GM23248 (cell line): Measurements from ENCODE around the gene CFAP54. TPM values are rescaled to one million over a fixed set of nuclear protein-coding genes. Genes with fewer than 3 reads are reported as not detected.
"Not testable (repeated sequence)": the region's sequence is repeated elsewhere in the genome, so short reads cannot be mapped to it uniquely, and the experiment has no call there.

ENCODE experiments used
- DNase-seq: peaks from one replicate; pipeline ENCODE4 v3.0.0-alpha.2; 2015
- H2AFZ ChIP-seq: fragments of 200-600 bp; sonication (generic); 2 replicates; pipeline ENCODE4 v1.6.1; 2016; ENCODE audit warnings: antibody characterized with exemption
- H3F3A ChIP-seq: fragments of 200-600 bp; sonication (generic); 2 replicates; pipeline ENCODE4 v1.6.1; 2016; ENCODE audit warnings: mild to moderate bottlenecking, antibody characterized with exemption, mixed run types; ENCODE audit not compliant: insufficient read depth
- H3K27ac ChIP-seq: fragments of 200-600 bp; sonication (generic); 2 replicates; pipeline ENCODE4 v1.5.1; 2016; ENCODE audit warnings: mild to moderate bottlenecking
- H3K27me3 ChIP-seq: fragments of 200-600 bp; sonication (generic); replicated peaks from 2 replicates; pipeline ENCODE4 v1.6.1; 2016; ENCODE audit warnings: mild to moderate bottlenecking; ENCODE audit not compliant: insufficient read depth
- H3K36me3 ChIP-seq: fragments of 200-600 bp; sonication (generic); 2 replicates; pipeline ENCODE4 v1.6.1; 2016; ENCODE audit warnings: low read depth, mild to moderate bottlenecking
- H3K4me1 ChIP-seq: fragments of 200-600 bp; sonication (generic); 2 replicates; pipeline ENCODE4 v1.6.1; 2016; ENCODE audit warnings: mild to moderate bottlenecking; ENCODE audit not compliant: insufficient read depth
- H3K4me2 ChIP-seq: fragments of 200-600 bp; sonication (generic); one replicate; pipeline ENCODE4 v1.6.1; 2016; ENCODE audit warnings: mild to moderate bottlenecking; ENCODE audit not compliant: unreplicated experiment
- H3K4me3 ChIP-seq: fragments of 200-600 bp; sonication (generic); 2 replicates; pipeline ENCODE4 v1.5.1; 2016; ENCODE audit warnings: mild to moderate bottlenecking
- H3K79me2 ChIP-seq: fragments of 200-600 bp; sonication (generic); 2 replicates; pipeline ENCODE4 v1.6.1; 2016; ENCODE audit warnings: mild to moderate bottlenecking; ENCODE audit not compliant: insufficient read depth
- H3K9ac ChIP-seq: fragments of 200-600 bp; sonication (generic); 2 replicates; pipeline ENCODE4 v1.6.1; 2016; ENCODE audit warnings: mild to moderate bottlenecking
- H3K9me2 ChIP-seq: fragments of 200-600 bp; sonication (generic); 2 replicates; pipeline ENCODE4 v1.6.1; 2016; ENCODE audit warnings: mixed run types, mild to moderate bottlenecking, moderate library complexity; ENCODE audit not compliant: insufficient read depth
- H3K9me3 ChIP-seq: fragments of 200-600 bp; sonication (generic); one replicate; pipeline ENCODE4 v1.6.1; 2017; ENCODE audit warnings: low read depth
- H4K20me1 ChIP-seq: fragments of 200-600 bp; sonication (generic); 2 replicates; pipeline ENCODE4 v1.6.0; 2016; ENCODE audit not compliant: insufficient read depth
- EZH2 ChIP-seq: fragments of 200-600 bp; sonication (generic); IDR thresholded peaks from 2 replicates; pipeline ENCODE4 v1.6.1; 2018; ENCODE audit warnings: antibody characterized with exemption, mild to moderate bottlenecking; ENCODE audit not compliant: insufficient read depth, poor library complexity, severe bottlenecking
- EZH2phosphoT487 ChIP-seq: fragments of 200-600 bp; sonication (generic); IDR thresholded peaks from 2 replicates; pipeline ENCODE4 v1.6.1; 2018; ENCODE audit warnings: antibody characterized with exemption, moderate library complexity, mild to moderate bottlenecking, low read depth; ENCODE audit not compliant: insufficient read depth
- WGBS, 2 experiments: methylation state at CpG; one replicate each; pipeline ENCODE4 v1.1.6; 2015 to 2017; ENCODE audit warnings: low lambda C conversion rate in 2 of 2, low coverage in 1 of 2; ENCODE audit errors: missing lambda C conversion rate in 2 of 2; 5-methylcytosine and 5-hydroxymethylcytosine counted together
- in situ Hi-C: fragments of 300-500 bp; cut with MboI; formaldehyde crosslinking; loops from 2 replicates; pipeline ENCODE4 v1.15.0; 2020
- polyA plus RNA-seq: library from polyadenylated mRNA; unstranded; fragments of >200 nt; fragmentation: Nextera tagmentation; extraction: Ambion mirVana; gene quantifications from 2 replicates; pipeline ENCODE4 v1.2.1, GENCODE V29; 2016
- total RNA-seq: library from RNA; depleted of rRNA; stranded (reverse); fragments of >200 nt; shearing (Covaris generic); gene quantifications from 2 replicates; pipeline ENCODE4 v1.2.3, GENCODE V29; 2014

The CFAP54 gene
- total and polyA plus RNA-seq, 2 experiments from 2014 or later: 0.32 to 1.2 TPM

GRCh38 chr12:96590970-96591369 lies 101.6 kb downstream of the CFAP54 start:
- Histone ChIP-seq H3K9me2 (no peaks in the 10 kb centered on the region), H2AFZ (no peak overlapping the region), H3K4me3 (no peak overlapping the region), H3K4me2 (no peak overlapping the region), H3K4me1 (no peaks in the 10 kb centered on the region), H3K79me2 (no peaks in the 10 kb centered on the region), H4K20me1 (no peaks in the 10 kb centered on the region), H3K27ac (no peak overlapping the region), H3K9me3 (no peaks in the 10 kb centered on the region), H3K27me3 (no peaks in the 10 kb centered on the region), H3K9ac (no peak overlapping the region), H3K36me3 (no peaks in the 10 kb centered on the region), H3F3A (peaks cover 1% of the 10 kb centered on the region; the same call in 1 of the 2 replicates)
- TF ChIP-seq EZH2phosphoT487 (no peak), EZH2 (no peak)
- in situ Hi-C loops: loop anchor here (25.0 kb wide), 2 partner anchors 721 to 1796 kb away; no protein-coding TSS in a partner anchor
- WGBS, 2 experiments: 56 to 57% methylated on average over 4 of the region's 4 CpGs
- no peak for DNase-seq

- H2AFZ ChIP-seq, H4K20me1 ChIP-seq, H3K79me2 ChIP-seq, H3K9me3 ChIP-seq, H3K4me1 ChIP-seq, H3K9me2 ChIP-seq, H3K36me3 ChIP-seq, H3F3A ChIP-seq, H3K4me2 ChIP-seq, H3K4me3 ChIP-seq, H3K27me3 ChIP-seq, H3K27ac ChIP-seq, in situ Hi-C loops, DNase-seq, H3K9ac ChIP-seq: not testable (repeated sequence)
- 73 to 76% methylated on average over 3 of the region's 3 CpGs for WGBS, 2 experiments
These were observed 115.0 kb downstream of the CFAP54 start for GRCh38 chr12:96604374-96604773.

GRCh38 chr12:96605684-96606083 lies 116.3 kb downstream of the CFAP54 start:
- WGBS, 2 experiments: 34 to 40% methylated on average over 2 of the region's 2 CpGs
- Histone ChIP-seq H3K79me2 (no peaks in the 10 kb centered on the region), H3K9me2 (no peaks in the 10 kb centered on the region), H2AFZ (no peak overlapping the region), H4K20me1 (no peaks in the 10 kb centered on the region), H3K4me3 (no peak overlapping the region), H3K4me1 (no peaks in the 10 kb centered on the region), H3K27ac (no peak overlapping the region), H3K36me3 (no peaks in the 10 kb centered on the region), H3K9me3 (no peaks in the 10 kb centered on the region), H3K27me3 (no peaks in the 10 kb centered on the region), H3K9ac (no peak overlapping the region), H3F3A (no peaks in the 10 kb centered on the region), H3K4me2 (no peak overlapping the region)
- in situ Hi-C loops: no loop called here
- DNase-seq: no peak
- TF ChIP-seq EZH2: no peak
- no peak for TF ChIP-seq EZH2phosphoT487

- 33 to 34% methylated on average over 3 of the region's 3 CpGs for WGBS, 2 experiments
- Histone ChIP-seq H3F3A (no peaks in the 10 kb centered on the region), H3K9ac (no peak overlapping the region), H3K9me2 (no peaks in the 10 kb centered on the region), H3K27me3 (no peaks in the 10 kb centered on the region), H3K4me2 (no peak overlapping the region), H3K36me3 (no peaks in the 10 kb centered on the region), H3K27ac (no peak overlapping the region), H3K4me3 (no peak overlapping the region), H3K9me3 (no peaks in the 10 kb centered on the region), H3K79me2 (no peaks in the 10 kb centered on the region), H3K4me1 (no peaks in the 10 kb centered on the region), H4K20me1 (no peaks in the 10 kb centered on the region), H2AFZ (no peak overlapping the region)
- DNase-seq: no peak
- in situ Hi-C loops: no loop called here
- TF ChIP-seq EZH2 (no peak), EZH2phosphoT487 (no peak)
These were observed 116.8 kb downstream of the CFAP54 start for GRCh38 chr12:96606134-96606533.

- Histone ChIP-seq H3K9me2 (no peaks in the 10 kb centered on the region), H3K36me3 (no peaks in the 10 kb centered on the region), H3K9ac (no peak overlapping the region), H4K20me1 (no peaks in the 10 kb centered on the region), H3K4me3 (no peak overlapping the region), H3F3A (no peaks in the 10 kb centered on the region), H3K27me3 (no peaks in the 10 kb centered on the region), H3K27ac (no peak overlapping the region), H3K4me1 (no peaks in the 10 kb centered on the region), H3K9me3 (no peaks in the 10 kb centered on the region), H3K4me2 (no peak overlapping the region), H3K79me2 (no peaks in the 10 kb centered on the region), H2AFZ (no peak overlapping the region)
- 35 to 38% methylated on average over 4 of the region's 4 CpGs for WGBS, 2 experiments
- no peak for TF ChIP-seq EZH2phosphoT487
- no peak for TF ChIP-seq EZH2
- DNase-seq: no peak
- in situ Hi-C loops: no loop called here
These were observed 117.3 kb downstream of the CFAP54 start for GRCh38 chr12:96606644-96607043.
